ENCODE data around the gene IQSEC3. TPM values are rescaled to one million over a fixed set of nuclear protein-coding genes. Genes with fewer than 3 reads are reported as not detected.

The IQSEC3 gene
- total RNA-seq, 1 experiment from 2014 or later = 0.55 TPM

DNA sequence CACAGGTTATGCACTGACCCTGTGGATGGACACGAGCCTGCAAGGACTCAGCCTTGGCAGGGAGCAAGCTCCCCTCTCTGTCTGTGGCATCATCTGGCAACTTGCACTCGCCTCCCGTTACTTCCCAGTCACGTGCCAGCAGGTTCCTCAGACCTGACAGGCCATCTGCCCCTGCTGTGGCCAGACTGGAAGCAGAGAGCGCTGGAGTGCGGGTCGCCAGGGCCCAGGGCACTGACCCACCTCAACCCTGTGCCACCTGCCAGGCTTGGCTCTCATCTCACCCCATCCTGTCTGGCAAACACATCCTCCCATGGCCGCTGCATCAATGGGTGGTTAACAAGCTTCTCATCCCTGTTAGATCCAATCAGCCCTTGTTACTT is 119.0 kb downstream of the IQSEC3 start:
- Histone ChIP-seq H4K91ac (ENCODE audit: insufficient read length, low read depth, low read length) (no peak overlapping the region), H2BK5ac (ENCODE audit: insufficient read length, low read length) (no peak overlapping the region), H3T11ph (ENCODE audit: low read length) (no peak overlapping the region), H3K18ac (ENCODE audit: insufficient read length, low read depth, low read length) (no peak overlapping the region), H2AFZ (ENCODE audit: low read length) (no peak overlapping the region), H2BK20ac (ENCODE audit: low read depth, low read length, poor library complexity, severe bottlenecking) (no peak overlapping the region), H4K8ac (replicated peaks; ENCODE audit: insufficient read length, low read depth, low read length) (no peak overlapping the region), H2BK12ac (ENCODE audit: insufficient read length, low read depth, low read length) (no peak overlapping the region), H2BK120ac (ENCODE audit: low read depth, low read length, poor library complexity, severe bottlenecking) (no peak overlapping the region), H3K14ac (ENCODE audit: insufficient read depth, low read length) (no peak overlapping the region), H2BK15ac (ENCODE audit: low read depth, low read length) (no peak overlapping the region), H3K23me2 (ENCODE audit: insufficient read length, low read depth, low read length, poor library complexity, severe bottlenecking) (peaks cover 7% of the 10 kb centered on the region), H3K27me3 (ENCODE audit: insufficient read depth, low read length) (peaks cover 4% of the 10 kb centered on the region; the same call in 1 of the 2 replicates), H3K23ac (ENCODE audit: insufficient read length, low read depth, low read length) (no peak overlapping the region), H3K4me2 (ENCODE audit: insufficient read depth, insufficient read length, low read length) (no peak overlapping the region), H3K4ac (ENCODE audit: low read depth, low read length) (no peak overlapping the region), H3K9ac (ENCODE audit: extremely low read depth, insufficient read length, low read length) (no peak overlapping the region), H3K27ac (ENCODE audit: insufficient read length, low read depth, low read length) (no peak overlapping the region), H4K5ac (ENCODE audit: insufficient read length, low read depth, low read length) (no peak overlapping the region), H3K56ac (ENCODE audit: insufficient read length, low read depth, low read length) (no peak overlapping the region), H3K79me1 (ENCODE audit: insufficient read depth, low read depth, low read length, poor library complexity, severe bottlenecking) (no peaks in the 10 kb centered on the region), H4K20me1 (ENCODE audit: control insufficient read depth, insufficient read depth, insufficient read length) (no peaks in the 10 kb centered on the region), H3K79me2 (ENCODE audit: insufficient read depth, low read length) (no peaks in the 10 kb centered on the region), H3K9me3 (ENCODE audit: control insufficient read depth, low read depth, low read length) (no peaks in the 10 kb centered on the region), H3K4me1 (ENCODE audit: insufficient read depth, low read length) (no peaks in the 10 kb centered on the region), H2AK5ac (ENCODE audit: insufficient read length, low read length) (no peak overlapping the region)
- H3K9me3 Mint-ChIP-seq = peaks cover 5 to 7% of the 10 kb centered on the region in 2 experiments; a peak in 3 of 5 replicates
- peaks cover 45% of the 10 kb centered on the region for H3K27me3 Mint-ChIP-seq (ENCODE audit: low read depth)
- peaks cover 0 to 2% (median 0%) of the 10 kb centered on the region in 3 experiments; a peak in 2 of 7 replicates for H3K36me3 Mint-ChIP-seq (ENCODE audit: insufficient read depth in 1 of 3, low read depth in 3 of 3)
- no peak overlapping the region for H3K4me3 Mint-ChIP-seq
- WGBS (ENCODE audit: extremely low coverage, insufficient read length, low lambda C conversion rate) = no CpG with 5 or more reads among the region's 8 CpGs
- TF ChIP-seq, protein P1, sequence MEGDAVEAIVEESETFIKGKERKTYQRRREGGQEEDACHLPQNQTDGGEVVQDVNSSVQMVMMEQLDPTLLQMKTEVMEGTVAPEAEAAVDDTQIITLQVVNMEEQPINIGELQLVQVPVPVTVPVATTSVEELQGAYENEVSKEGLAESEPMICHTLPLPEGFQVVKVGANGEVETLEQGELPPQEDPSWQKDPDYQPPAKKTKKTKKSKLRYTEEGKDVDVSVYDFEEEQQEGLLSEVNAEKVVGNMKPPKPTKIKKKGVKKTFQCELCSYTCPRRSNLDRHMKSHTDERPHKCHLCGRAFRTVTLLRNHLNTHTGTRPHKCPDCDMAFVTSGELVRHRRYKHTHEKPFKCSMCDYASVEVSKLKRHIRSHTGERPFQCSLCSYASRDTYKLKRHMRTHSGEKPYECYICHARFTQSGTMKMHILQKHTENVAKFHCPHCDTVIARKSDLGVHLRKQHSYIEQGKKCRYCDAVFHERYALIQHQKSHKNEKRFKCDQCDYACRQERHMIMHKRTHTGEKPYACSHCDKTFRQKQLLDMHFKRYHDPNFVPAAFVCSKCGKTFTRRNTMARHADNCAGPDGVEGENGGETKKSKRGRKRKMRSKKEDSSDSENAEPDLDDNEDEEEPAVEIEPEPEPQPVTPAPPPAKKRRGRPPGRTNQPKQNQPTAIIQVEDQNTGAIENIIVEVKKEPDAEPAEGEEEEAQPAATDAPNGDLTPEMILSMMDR (conservative IDR thresholded peaks at IDR 0.05) = no peak
- H3K4me1 Mint-ChIP-seq = peaks cover 5 to 12% of the 10 kb centered on the region in 2 experiments; a peak in 2 of 4 replicates
- H3K27ac Mint-ChIP-seq = no peak overlapping the region
- no peak for DNase-seq

Measured in H9 (cell line).